ENCODE measurements around the gene ARHGEF7.

DNA sequence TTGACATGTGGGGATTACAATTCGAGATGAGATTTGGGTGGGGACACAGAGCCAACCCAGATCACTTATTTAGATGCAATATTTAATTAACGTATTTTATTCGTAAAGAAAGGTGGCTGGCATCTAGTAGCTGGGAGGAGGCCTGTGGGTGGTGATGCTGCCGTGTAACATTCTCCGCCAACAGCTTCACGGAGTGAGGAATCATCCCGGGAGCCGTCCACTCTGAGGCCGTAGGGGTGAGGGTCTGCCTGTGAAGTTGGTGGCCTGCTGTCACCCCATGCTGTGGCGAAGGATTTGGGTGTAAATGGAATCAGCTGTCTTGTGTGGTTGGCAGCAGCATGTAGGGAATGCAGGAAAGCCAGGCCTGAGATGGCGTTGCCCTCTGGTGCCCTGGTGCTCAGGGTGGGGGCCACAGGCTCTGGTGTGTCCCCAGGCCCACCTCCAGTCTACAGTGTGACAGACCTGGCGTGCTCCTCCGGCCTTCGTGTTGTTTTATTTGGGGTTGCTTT, 202.0 kb downstream of the ARHGEF7 start:
- TF ChIP-seq EZH2 (IDR thresholded peaks at IDR 0.05; ENCODE audit: borderline replicate concordance) (no peak), CTCF (IDR thresholded peaks at IDR 0.05; ENCODE audit: poor library complexity) (no peak), EZH2phosphoT487 (IDR thresholded peaks at IDR 0.05; ENCODE audit: low read depth, severe bottlenecking, unreplicated experiment) (no peak)
